Hematopoietic multipotent progenitor cell treated with erythropoietin and hydrocortisone succinate and interleukin-3 and kit ligand, for 17 days (in vitro differentiated cells): ENCODE measurements around the gene RABGAP1L.
A peak's percentile ranks its signal among the peaks of the same experiment; 100 is the strongest.
"Not testable (repeated sequence)": the region's sequence is repeated elsewhere in the genome, so short reads cannot be mapped to it uniquely, and the experiment has no call there.

Source experiments
- DNase-seq: peaks from one replicate; pipeline ENCODE4 v3.0.0-alpha.2; 2015; ENCODE audit warnings: low spot score

The RABGAP1L gene

DNA sequence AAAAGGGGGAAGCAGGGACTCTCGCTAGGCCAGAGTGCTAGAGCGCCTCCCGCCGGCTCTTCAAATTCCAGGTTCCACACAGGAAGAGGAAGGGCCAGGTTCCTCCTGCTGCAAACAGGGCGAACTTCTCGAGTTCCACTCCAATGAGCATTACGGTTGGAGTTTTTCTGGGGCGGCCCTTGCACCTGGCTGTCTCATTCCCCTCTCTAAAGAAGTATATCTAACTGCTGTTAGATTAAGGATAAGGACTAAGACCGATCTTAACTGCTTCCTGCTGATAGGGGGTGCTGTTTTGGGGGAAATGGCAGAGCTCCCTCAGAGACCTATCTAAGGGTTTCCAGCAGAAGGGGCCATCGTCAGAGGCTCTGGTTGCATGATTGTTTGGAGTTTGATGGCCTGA lies 138.0 kb downstream of the RABGAP1L start:
- no peak for DNase-seq

- no peak for DNase-seq
Measured at GRCh38 chr1:174301295-174302077, 142.2 kb downstream of the RABGAP1L start.

DNA sequence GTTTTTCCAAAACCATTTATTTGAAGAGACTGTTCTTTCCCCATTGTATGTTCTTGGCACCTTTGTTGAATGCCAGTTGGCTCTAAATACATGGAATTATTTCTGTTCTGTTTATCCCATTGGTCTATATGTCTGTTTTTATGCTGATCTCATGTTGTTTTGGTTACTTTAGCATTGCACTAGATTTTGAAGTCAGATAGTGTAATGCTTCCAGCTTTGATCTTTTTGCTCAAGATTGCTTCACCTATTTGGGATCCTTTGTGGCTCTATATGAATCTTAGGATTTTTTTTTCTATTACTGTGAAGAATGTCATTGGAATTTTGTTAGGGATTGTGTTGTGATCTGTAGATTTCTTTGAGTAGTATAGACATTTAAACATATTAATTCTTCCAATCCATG lies 149.3 kb downstream of the RABGAP1L start:
- peak; percentile 19 for DNase-seq

- no peak for DNase-seq
Measured at GRCh38 chr1:174309490-174309889, 150.2 kb downstream of the RABGAP1L start.

GRCh38 chr1:174314433-174314832 lies 155.1 kb downstream of the RABGAP1L start:
- no peak for DNase-seq

DNA sequence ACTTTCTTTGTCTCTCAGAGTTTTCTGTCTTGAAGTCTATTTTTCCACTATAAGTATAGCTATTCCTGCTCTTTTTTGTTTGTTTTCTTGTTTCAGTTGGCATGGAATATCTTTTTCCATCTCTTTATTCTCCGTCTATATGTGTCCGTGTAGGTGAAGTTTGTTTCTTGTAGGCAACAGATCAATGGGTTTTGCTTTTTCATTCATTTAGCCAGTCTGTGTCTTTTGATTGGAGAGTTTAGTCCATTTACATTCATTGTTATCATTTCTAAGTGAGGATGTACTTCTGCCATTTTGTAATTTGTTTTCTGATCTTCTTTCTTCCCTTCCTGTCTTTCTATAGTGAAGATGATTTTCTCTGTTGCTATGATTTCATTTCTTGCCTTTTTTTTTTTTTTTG lies 155.9 kb downstream of the RABGAP1L start:
- no peak for DNase-seq

DNA sequence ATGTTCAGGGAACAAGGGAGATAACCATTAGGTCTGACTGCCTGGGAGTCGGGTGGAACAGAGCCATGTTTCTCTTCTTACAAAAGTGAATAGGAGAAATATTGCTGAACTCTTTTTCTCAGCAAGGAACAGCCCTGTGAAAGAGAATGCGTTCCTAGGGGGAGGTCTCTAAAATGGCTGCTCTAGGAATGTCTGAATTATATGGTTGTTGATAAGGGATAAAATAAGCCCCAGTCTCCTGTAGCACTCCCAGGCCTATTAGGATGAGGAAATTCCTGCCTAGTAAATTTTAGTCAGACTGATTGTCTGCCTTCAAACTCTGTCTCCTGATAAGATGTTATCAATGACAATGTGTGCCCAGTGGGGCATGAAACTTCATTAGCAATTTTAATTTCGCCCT lies 161.6 kb downstream of the RABGAP1L start:
- not testable (repeated sequence) for DNase-seq

GRCh38 chr1:174322202-174322862 lies 163.0 kb downstream of the RABGAP1L start:
- no peak for DNase-seq

GRCh38 chr1:174324493-174324892 lies 165.2 kb downstream of the RABGAP1L start:
- DNase-seq: no peak

DNA sequence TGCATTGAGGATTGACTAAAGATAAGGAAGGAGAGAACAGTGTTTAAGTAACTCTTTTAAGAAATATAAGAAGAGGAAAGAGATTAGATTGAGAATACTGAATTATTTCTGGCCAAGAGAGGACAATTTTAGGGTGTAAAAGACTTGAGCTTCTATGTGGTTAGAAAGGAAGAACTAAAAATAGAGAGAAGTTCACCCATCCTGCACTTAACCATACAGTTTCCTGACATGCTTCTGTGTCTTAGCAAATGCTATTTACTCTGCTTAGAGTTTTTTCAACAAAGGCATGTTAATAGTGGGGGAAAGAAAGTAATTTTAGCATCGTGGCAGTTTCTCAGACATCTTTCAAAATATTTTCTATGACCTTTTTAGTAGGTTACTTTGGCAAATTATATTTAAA lies 165.6 kb downstream of the RABGAP1L start:
- no peak for DNase-seq

GRCh38 chr1:174326278-174326677 lies 167.0 kb downstream of the RABGAP1L start:
- no peak for DNase-seq

GRCh38 chr1:174333437-174333836 lies 174.1 kb downstream of the RABGAP1L start:
- no peak for DNase-seq

GRCh38 chr1:174337000-174337681 lies 177.8 kb downstream of the RABGAP1L start:
- DNase-seq: no peak

GRCh38 chr1:174340404-174340803 lies 181.1 kb downstream of the RABGAP1L start:
- DNase-seq: not testable (repeated sequence)

GRCh38 chr1:174344162-174344561 lies 184.8 kb downstream of the RABGAP1L start:
- DNase-seq: no peak

DNA sequence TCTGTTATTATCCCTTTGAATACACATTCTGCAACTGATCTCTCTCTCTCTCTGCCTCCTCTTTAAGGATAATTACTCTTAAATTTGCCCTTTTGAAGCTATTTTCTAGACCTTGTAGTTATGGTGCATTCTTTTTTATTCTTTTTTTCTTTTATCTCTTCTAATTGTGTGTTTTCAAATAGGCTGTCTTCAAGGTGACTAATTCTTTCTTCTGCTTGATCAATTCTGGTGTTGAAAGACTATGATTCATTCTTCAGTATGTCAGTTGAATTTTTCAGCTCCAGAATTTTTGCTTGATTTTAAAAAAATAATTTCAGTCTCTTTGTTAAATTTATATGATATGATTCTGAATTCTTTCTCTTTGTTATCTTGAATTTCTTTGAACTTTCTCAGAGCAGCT lies 192.8 kb downstream of the RABGAP1L start:
- DNase-seq: no peak

GRCh38 chr1:174352883-174353608 lies 193.7 kb downstream of the RABGAP1L start:
- no peak for DNase-seq

- no peak for DNase-seq
Measured at GRCh38 chr1:174358344-174358743, 199.0 kb downstream of the RABGAP1L start.

DNA sequence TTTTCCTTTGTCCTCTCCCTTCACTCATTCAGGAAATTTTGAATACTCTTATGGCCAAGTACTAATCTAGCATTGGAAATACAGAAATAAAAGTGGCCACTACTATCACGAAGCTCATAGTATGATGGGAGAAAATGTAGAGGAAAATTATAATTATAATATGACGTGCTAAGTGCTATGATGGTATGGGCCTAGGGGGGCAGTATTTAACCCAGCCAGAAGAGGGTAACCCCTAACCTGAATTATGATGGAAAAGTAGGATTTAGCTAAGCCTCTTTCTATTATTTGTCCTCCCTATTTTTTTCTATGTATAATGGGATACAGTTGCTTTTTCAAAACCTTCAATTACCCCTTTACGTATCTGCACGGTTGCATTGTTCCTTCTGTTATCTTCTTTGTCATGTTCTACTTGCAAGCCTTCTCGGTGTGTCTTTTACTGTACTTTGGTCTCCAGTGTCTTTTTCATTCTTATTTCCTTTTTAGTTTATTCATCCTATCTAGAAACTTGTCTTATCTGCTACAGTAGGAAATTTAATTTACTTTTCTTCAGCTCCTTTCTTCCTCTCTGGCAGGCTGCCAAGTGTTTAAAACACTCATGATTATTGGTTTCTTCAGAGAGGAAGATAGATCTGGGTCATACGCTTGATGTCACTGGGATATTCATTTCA lies 199.6 kb downstream of the RABGAP1L start:
- DNase-seq: peak; percentile 16

GRCh38 chr1:174359454-174359805 lies 200.1 kb downstream of the RABGAP1L start:
- no peak for DNase-seq

- no peak for DNase-seq
Measured at GRCh38 chr1:174364996-174365736, 205.8 kb downstream of the RABGAP1L start.
